ENCODE measurements around the gene B4GALNT2.
"Not testable (repeated sequence)": the region's sequence is repeated elsewhere in the genome, so short reads cannot be mapped to it uniquely, and the experiment has no call there.

DNA sequence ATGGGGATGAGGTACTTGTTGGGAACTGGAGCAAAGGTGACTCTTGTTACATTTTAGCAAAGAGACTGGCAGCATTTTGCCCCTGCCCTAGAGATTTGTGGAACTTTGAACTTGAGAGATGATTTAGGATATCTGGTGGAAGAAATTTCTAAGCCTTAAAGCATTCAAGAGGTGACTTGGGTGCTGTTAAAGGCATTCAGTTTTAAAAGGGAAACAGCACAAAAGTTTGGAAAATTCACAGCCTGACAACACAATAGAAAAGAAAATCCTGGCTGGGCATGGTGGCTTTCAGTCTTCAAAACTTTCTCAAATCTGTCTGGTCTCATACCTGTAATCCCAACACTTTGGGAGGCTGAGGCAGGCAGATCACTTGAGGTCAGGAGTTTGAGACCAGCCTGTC lies 52.0 kb downstream of the B4GALNT2 start:
- not testable (repeated sequence) for TF ChIP-seq CTCF (IDR thresholded peaks at IDR 0.05; ENCODE audit: insufficient read depth, low read length, poor library complexity, severe bottlenecking); EZH2phosphoT487 (conservative IDR thresholded peaks at IDR 0.05; ENCODE audit: low read length)
